ENCODE results near the gene IGSF8. TPM values are rescaled to one million over a fixed set of nuclear protein-coding genes. Genes with fewer than 3 reads are reported as not detected.
A peak's percentile ranks its signal among the peaks of the same experiment; 100 is the strongest.

The IGSF8 gene
- total RNA-seq, 3 donors from 2014 or later = 21.0 to 35.7 (median 24.5) TPM

DNA sequence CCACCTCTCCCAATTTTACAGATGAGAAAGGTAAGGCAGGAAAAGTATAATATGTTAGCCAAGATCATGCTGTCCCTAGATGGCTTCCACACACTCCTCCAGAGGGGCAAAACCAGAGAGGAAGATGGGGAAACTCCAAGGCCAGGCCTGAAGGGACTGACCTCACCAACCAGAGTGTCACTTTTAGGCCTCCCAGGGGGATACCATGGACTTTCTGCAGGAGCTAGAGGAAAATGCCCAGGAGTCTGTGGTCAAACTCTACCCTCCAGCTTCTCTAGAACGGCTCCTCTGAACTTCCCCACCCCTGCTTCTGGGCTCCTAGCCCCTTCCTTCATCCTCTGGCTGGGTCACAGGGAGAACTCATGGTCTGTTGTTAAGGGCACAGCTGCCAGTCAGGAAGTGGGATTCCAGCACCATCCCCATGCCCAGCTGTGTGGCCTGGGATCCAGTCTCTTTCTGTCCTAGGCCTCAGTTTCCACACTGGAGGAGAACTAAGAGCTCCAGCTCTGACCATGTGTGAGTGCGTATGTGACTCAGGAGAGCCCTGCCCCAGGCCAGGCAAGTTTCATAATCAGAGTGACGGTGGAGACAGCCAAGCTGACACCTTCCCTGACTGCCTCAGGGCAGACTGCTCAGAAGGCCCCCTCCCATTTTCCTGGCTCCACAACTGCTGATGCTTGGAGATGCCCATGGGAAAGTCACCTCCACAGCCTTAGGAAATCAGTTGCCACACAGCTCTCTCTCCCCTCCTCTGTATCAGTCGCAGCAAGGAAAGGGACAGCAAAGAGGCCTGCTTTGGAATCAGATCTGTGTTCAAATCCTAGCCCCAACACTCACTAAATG, 1.9 kb downstream of the IGSF8 start:
- Histone ChIP-seq H3K27me3 (no peaks in the 10 kb centered on the region), H3K36me3 (no peaks in the 10 kb centered on the region), H3K27ac (peak overlapping the region; percentile 90 to 91), H3K4me3 (peak overlapping the region in 2 of 3 donors; percentile 87 to 95), H3K9me3 (no peaks in the 10 kb centered on the region), H3K4me1 (peaks cover 14 to 25% of the 10 kb centered on the region in 2 donors)
- TF ChIP-seq POLR2AphosphoS5 (IDR thresholded peaks at IDR 0.05) = peak in 1 of 3 donors; percentile 59
- TF ChIP-seq, protein P1, sequence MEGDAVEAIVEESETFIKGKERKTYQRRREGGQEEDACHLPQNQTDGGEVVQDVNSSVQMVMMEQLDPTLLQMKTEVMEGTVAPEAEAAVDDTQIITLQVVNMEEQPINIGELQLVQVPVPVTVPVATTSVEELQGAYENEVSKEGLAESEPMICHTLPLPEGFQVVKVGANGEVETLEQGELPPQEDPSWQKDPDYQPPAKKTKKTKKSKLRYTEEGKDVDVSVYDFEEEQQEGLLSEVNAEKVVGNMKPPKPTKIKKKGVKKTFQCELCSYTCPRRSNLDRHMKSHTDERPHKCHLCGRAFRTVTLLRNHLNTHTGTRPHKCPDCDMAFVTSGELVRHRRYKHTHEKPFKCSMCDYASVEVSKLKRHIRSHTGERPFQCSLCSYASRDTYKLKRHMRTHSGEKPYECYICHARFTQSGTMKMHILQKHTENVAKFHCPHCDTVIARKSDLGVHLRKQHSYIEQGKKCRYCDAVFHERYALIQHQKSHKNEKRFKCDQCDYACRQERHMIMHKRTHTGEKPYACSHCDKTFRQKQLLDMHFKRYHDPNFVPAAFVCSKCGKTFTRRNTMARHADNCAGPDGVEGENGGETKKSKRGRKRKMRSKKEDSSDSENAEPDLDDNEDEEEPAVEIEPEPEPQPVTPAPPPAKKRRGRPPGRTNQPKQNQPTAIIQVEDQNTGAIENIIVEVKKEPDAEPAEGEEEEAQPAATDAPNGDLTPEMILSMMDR (IDR thresholded peaks at IDR 0.05) = no peak
- DNase-seq (ENCODE audit: low spot score in 2 of 2) = peak in 1 of 2 donors; percentile 63
- intact Hi-C loops (cut with DNase I; ENCODE audit: low total_unique reads) = loop anchor here (2.0 kb wide), 1 partner anchor 314 kb away; no protein-coding TSS in a partner anchor

DNA sequence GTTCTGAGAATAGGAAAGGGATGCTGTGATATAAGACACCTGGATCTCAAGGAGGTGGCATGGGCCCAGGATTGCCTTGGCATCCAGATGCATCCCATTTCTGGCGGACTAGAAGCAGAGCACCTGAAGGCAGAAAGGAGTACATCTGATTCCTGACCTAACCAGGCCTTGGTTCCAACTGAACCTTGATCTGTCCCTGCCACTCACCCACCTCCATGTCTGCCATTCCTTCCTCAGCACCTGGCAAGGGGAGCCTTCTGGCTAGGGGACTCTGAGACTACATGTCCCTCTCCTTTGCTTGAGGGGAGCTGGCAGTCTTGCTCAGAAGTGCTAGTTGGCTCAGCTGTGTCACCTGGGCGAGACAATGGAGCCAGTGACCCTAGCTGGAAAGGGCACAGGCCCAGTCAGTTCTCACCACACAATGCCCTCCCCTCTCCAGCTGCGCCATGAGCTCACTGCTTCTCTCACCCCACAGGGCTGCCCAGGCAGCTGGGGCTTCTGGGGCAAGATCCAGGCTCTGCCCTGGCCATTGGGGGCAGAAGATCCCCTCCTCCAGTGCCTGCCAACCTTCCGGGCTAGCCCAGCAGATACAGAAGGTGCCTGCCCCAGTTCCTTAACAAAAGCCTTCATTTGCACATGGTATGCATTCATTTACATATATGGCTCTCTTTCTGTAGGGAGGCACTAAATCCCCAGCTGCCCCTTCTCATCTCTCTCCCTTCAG, 2.9 kb downstream of the IGSF8 start:
- TF ChIP-seq POLR2AphosphoS5 (IDR thresholded peaks at IDR 0.05) = no peak
- TF ChIP-seq POLR2A (IDR thresholded peaks at IDR 0.05) = no peak
- TF ChIP-seq, protein P1 (IDR thresholded peaks at IDR 0.05) = no peak
- intact Hi-C loops (cut with DNase I; ENCODE audit: low total_unique reads) = loop anchor here (1.0 to 2.0 kb wide), 2 partner anchors 38 to 313 kb away; no protein-coding TSS in a partner anchor

DNA sequence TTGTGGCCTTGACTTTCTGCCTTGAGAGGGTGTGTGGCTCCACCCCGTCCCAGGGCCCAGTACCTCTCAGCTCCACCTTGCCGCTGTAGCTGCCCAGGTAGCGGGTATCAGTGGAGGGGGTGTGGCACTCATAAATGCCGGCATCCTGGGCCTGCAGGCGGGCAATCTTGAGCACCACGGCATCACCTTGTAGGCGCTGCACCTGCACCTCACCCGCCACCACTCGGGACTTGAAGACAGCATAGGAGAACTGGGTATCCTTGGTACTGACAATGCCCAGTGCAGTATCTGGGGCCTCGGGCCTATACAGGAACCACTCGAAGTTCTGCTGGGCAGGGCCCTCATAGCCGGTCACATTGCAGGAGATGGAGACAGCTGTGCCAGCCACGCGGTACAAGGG, 3.6 kb downstream of the IGSF8 start:
- H3K4me3 ChIP-seq = no peak overlapping the region
- H3K36me3 ChIP-seq = no peaks in the 10 kb centered on the region

More for the DNA sequence above, 2.9 kb downstream of the IGSF8 start:
- DNase-seq (ENCODE audit: low spot score in 2 of 2) = no peak
- Histone ChIP-seq H3K36me3 (no peaks in the 10 kb centered on the region), H3K4me3 (no peak overlapping the region), H3K4me1 (peaks cover 14 to 21% of the 10 kb centered on the region in 2 donors), H3K27ac (peak overlapping the region; percentile 90 to 91), H3K27me3 (no peaks in the 10 kb centered on the region), H3K9me3 (no peaks in the 10 kb centered on the region)

GRCh38 chr1:160094291-160094625, 4.2 kb downstream of the IGSF8 start:
- H3K27me3 ChIP-seq = no peaks in the 10 kb centered on the region
- intact Hi-C loops (cut with DNase I; ENCODE audit: low total_unique reads) = loop anchor here (5.0 kb wide), 1 partner anchor 1147 kb away; no protein-coding TSS in a partner anchor
- H3K27ac ChIP-seq = peak overlapping the region; percentile 51 to 67
- peaks cover 14 to 21% of the 10 kb centered on the region in 2 donors for H3K4me1 ChIP-seq
- no peaks in the 10 kb centered on the region for H3K9me3 ChIP-seq
- TF ChIP-seq POLR2AphosphoS5 (IDR thresholded peaks at IDR 0.05) (no peak), POLR2A (IDR thresholded peaks at IDR 0.05) (no peak)
- TF ChIP-seq, protein P1 (IDR thresholded peaks at IDR 0.05) = no peak
- H3K36me3 ChIP-seq = no peaks in the 10 kb centered on the region
- H3K4me3 ChIP-seq = no peak overlapping the region
- no peak for DNase-seq (ENCODE audit: low spot score in 2 of 2)

More for the DNA sequence above, 3.6 kb downstream of the IGSF8 start:
- DNase-seq (ENCODE audit: low spot score in 2 of 2) = no peak
- H3K27me3 ChIP-seq = no peaks in the 10 kb centered on the region
- intact Hi-C loops (cut with DNase I; ENCODE audit: low total_unique reads) = loop anchor here (1.0 to 5.0 kb wide), 2 partner anchors 38 to 1148 kb away; no protein-coding TSS in a partner anchor
- peaks cover 14 to 21% of the 10 kb centered on the region in 2 donors for H3K4me1 ChIP-seq
- peak overlapping the region; percentile 67 to 91 for H3K27ac ChIP-seq
- TF ChIP-seq POLR2AphosphoS5 (IDR thresholded peaks at IDR 0.05) = no peak
- no peaks in the 10 kb centered on the region for H3K9me3 ChIP-seq

- Histone ChIP-seq H3K27ac (peak overlapping the region; percentile 51 to 67), H3K4me1 (peaks cover 14 to 21% of the 10 kb centered on the region in 2 donors), H3K4me3 (no peak overlapping the region), H3K27me3 (no peaks in the 10 kb centered on the region), H3K36me3 (no peaks in the 10 kb centered on the region), H3K9me3 (no peaks in the 10 kb centered on the region)
- TF ChIP-seq POLR2AphosphoS5 (IDR thresholded peaks at IDR 0.05) (no peak), POLR2A (IDR thresholded peaks at IDR 0.05) (no peak)
- TF ChIP-seq, protein P1 (IDR thresholded peaks at IDR 0.05) = no peak
- intact Hi-C loops (cut with DNase I; ENCODE audit: low total_unique reads) = loop anchor here (5.0 kb wide), 1 partner anchor 1146 kb away; no protein-coding TSS in a partner anchor
- DNase-seq (ENCODE audit: low spot score in 2 of 2) = no peak
Observed at GRCh38 chr1:160093624-160094290, 4.7 kb downstream of the IGSF8 start.
